Stimulated activated CD4-positive, alpha-beta T cell treated with anti-CD3 and anti-CD28 coated beads, TNF-alpha, amount 100 ng/mL, for 24 hours (primary cell): Measurements from ENCODE around the gene KIF19.
A peak's percentile ranks its signal among the peaks of the same experiment; 100 is the strongest.
"Not testable (repeated sequence)": the region's sequence is repeated elsewhere in the genome, so short reads cannot be mapped to it uniquely, and the experiment has no call there.

Experiments used
- DNase-seq, 3 experiments: peaks; one replicate each; pipeline ENCODE4 v3.0.0-alpha.2; 2020; ENCODE audit warnings: low read depth in 3 of 3

Gene KIF19, protein sequence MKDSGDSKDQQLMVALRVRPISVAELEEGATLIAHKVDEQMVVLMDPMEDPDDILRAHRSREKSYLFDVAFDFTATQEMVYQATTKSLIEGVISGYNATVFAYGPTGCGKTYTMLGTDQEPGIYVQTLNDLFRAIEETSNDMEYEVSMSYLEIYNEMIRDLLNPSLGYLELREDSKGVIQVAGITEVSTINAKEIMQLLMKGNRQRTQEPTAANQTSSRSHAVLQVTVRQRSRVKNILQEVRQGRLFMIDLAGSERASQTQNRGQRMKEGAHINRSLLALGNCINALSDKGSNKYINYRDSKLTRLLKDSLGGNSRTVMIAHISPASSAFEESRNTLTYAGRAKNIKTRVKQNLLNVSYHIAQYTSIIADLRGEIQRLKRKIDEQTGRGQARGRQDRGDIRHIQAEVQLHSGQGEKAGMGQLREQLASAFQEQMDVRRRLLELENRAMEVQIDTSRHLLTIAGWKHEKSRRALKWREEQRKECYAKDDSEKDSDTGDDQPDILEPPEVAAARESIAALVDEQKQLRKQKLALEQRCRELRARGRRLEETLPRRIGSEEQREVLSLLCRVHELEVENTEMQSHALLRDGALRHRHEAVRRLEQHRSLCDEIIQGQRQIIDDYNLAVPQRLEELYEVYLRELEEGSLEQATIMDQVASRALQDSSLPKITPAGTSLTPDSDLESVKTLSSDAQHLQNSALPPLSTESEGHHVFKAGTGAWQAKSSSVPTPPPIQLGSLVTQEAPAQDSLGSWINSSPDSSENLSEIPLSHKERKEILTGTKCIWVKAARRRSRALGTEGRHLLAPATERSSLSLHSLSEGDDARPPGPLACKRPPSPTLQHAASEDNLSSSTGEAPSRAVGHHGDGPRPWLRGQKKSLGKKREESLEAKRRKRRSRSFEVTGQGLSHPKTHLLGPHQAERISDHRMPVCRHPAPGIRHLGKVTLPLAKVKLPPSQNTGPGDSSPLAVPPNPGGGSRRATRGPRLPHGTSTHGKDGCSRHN

DNA sequence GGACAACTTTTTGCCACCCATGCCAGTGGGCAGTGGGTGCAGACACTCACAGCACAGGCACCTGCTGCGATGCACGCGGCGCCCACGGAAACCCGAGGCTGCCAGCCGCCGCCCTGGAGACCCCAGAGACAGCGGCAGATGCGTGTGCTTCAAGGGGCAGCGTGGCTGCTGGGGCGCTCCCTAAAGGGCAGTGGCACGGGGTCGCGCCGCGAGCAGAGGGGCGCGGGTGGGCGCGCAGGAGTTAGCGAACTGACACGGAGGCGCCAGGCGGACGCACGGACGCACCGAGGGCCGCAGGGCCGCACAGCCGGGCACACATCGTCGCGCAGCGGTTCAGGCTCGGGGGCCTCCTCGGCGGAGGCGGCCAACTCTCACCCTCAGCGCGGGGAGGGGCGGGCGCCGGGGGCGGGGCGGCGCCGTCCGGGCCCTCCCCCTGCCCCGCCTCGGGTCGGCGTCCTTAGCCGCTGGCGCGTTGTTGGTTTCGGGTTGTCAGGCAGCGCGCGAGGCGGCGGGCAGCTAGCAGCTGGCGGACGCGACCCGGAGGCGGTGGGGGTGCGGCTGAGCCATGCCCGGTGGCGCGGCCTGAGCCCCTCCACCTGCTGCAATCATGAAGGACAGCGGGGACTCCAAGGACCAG lies at the start of gene KIF19:
Gene KIF19 (plus strand): TSS at position 484 of the 637 bp plus-strand sequence. CDS start 124 bp downstream, at position 608.
- DNase-seq, result peak; percentile 11 to 57 (median 38)

DNA sequence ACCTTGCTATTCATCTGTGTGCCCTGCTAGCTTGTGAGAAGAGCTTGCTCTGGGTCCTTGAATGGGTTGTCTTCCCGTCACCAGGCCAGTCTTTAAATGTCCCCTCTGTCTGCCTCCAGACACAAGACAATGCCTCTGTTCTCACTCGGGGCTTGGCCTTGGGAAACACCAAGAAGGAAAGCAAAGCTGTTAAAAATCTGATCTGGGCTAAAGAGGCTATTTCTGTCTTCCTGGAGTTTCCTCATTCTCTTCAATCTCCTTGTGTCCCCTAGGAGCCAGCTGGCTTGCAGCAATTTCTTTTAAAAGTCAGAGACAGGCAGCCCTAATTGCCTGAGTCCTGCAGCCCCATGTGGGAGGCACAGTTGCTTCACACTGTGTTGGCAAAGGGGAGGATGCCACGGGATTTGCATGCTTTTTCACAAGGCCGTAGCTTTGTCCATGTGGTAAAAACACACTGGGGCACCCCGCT lies 49.5 kb upstream of the KIF19 start:
- no peak for DNase-seq

DNA sequence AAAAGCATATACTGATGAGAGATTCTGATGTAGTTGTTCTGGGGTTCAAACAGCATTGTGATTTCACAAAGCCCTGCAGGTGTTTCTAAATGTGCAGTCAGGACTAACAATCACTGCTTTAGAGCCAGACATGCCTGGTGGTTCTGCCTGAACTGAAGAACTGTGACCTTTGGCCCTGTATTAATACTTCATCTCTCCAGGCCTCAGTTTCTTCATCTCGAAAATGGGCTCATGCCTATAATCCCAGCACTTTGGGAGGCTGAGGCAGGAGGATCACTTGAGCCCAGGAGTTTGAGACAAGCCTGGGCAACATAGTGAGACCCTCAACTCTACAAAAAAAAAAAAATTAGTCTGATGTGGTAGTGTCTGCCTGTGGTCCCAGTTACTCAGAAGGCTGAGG lies 48.1 kb upstream of the KIF19 start:
- DNase-seq, result no peak

DNA sequence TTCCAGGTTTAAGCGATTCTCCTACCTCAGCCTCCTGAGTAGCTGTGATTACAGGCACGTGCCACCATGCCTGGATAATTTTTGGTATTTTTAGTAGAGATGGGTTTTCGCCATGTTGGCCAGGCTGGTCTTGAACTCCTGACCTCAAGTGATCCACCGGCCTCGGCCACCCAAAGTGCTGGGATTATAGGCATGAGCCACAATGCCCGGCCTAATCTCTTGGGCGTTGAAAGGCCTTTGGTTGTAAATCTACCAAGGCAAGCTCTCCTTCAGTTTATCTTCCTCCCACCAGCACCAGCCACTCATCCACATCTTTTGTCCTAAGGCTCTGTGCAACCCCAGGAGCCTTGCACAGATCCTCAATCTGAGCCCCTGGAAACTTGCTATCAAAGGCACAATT lies 46.4 kb upstream of the KIF19 start:
- not testable (repeated sequence) for DNase-seq

DNA sequence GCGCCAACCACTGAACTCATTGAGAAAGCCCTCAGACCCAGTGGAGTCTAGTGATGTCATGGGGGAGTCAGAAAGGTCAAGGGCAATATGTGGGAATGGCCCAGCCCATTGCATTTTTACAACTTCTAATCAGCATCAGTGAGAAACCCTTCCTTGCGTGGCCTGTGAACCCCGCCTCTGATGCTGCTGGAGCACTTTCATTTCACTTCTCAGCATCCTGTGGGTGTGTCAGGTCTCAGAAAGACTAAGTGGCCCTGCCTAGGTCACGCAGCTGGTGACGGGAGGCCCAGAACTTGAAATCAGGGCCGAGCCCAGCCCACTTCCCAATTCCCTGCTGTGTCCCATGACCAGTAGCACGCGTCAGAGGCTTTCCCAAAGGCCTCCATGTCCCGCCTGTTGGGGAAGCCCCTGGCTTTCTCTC lies 45.9 kb upstream of the KIF19 start:
- peak; percentile 22 to 57 (median 34) for DNase-seq

DNA sequence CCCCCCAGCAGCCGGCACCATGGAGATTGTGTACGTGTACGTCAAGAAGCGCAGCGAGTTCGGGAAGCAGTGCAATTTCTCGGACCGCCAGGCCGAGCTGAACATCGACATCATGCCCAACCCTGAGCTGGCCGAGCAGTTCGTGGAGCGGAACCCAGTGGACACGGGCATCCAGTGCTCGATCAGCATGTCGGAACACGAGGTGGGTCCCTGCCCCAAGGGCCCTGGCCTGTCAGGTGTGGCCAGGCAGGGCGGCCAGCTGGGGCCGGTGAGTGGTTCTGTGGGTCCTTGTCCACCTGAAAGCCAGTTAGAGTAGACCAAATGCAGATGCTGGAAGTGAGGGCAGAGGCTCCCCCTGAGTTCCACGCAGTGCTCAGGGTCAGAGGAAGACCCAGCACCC lies 44.2 kb upstream of the KIF19 start:
- DNase-seq, result no peak

DNA sequence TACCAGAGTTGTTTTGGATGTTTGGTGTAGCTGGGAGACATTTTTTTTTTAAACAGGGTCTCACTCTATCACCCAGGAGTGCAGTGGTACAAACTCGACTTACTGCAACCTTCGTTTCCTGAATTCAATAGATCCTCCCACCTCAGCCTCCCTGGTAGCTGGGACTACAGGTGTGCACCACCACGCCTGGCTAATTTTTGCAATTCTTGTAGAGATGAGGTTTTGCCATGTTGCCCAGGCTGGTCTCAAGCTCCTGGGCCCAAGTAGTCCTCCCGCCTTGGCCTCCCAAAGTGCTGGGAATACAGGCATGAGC lies 43.8 kb upstream of the KIF19 start:
- DNase-seq, result not testable (repeated sequence)

DNA sequence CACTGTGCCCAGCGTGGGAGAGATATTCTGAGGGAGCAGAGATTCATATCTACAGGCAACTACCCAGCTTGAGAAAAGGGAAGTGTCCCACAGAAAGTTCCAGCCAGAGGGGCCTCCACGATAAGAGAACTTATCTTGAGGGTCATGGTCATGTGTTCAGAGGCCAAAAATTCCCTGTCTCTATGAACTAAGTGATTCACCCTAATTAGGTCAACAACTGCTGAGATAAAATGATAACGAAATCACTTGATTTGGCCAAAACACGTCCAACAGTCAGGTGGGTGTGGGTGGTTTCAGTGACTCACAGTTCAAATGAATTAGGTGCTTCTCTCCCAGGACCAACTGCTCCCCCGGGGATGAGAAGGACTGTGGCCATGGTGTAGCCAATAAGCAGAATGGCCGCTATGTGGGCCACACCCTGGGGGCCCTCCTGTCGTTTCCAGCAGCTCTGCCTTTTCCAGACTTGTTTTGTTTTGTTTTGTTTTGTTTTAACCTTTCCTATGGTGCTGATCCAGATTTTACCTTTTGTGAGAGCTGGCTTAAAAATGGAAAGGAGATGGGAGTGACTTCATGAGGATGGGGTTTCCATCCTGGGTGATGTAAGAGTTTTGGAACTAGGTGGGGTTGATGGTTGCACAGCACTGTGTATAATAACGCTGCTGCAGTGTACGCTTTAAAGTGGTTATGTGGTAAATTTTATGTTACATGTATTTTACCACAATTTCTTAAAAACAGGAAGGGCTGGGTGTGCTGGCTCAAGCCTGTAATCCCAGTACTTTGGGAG lies 43.2 kb upstream of the KIF19 start:
- DNase-seq, result peak in 2 of 3 experiments; percentile 34 to 62

DNA sequence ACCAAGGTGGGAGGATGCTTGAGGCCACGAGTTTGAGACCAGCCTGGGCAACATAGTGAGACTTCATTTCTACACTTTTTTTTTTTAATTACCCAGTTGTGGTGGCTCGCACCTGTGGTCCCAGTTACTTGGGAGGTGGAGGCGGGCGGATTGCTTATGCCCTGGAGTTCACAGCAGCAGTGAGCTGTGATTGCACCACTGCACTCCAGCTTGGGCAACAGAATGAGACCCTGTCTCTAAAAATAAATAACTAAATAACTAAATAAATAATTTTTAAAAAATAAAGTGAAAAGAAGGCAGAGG lies 42.7 kb upstream of the KIF19 start:
- DNase-seq, result no peak

DNA sequence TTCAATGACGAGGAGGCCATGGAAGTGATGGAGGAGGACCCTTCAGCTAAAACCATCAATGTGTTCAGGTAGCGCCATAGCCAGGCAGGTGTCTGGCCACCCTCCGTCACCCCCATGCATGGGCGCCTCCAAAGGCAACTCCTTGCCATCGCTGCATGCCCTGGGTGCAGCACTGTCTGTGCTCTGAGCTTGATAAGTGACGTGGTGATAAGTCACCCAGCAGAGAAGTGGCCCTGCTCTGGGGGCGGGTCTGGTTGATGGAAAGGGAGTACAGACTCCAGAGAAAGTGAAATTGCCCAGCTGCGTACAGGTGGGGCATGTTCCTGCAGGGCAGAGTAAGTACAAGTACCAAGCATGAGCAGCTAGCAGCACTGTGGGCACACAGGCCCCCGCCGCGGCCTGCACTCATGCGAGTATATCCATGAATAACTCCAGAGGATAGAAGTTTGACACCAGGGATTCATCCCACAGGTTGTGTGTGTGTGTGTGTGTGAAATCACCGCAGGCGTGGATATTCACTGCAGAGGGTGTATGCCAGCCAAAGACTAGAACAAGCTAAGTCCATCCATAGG lies 38.9 kb upstream of the KIF19 start:
- DNase-seq, result no peak

DNA sequence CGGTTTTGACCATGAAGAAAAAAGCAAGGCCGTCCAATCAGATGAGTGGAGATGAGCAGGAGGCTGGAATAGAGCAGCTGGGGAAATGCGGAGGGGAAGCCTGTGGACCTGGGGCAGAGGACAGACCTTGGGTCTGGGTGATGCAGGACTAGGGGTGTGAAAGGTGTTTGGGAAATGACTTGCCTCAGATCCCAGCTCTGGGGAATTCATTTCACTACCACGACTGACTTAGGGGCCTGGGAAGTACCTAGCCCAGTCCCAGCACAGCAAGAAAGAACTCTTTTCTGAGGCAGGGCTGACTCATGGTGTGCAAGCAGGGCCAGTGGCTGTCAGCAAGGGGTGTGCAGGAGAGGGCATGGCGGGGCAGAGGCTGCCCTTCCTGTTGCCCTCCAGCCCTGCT lies 37.2 kb upstream of the KIF19 start:
- DNase-seq, result peak in 1 of 3 experiments; percentile 28

DNA sequence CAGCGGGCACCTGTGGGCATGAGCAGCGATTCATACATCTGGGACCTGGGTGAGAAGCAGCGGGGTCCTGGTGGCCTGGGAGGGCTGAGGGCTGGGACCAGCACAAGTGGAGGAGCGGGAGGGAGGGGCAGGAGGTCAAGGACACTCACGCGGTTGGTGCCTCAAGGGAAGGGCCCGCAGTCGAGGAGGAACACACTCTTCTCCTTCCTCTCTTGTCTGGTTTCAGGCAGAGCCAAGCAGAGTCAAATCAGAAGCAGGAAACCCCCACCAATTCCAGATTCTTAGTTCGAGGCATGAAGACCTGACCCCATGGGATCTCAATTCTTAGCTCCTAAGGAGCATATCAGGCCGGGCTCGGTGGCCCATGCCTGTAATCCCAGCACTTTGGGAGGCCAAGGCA lies 36.3 kb upstream of the KIF19 start:
- no peak for DNase-seq

DNA sequence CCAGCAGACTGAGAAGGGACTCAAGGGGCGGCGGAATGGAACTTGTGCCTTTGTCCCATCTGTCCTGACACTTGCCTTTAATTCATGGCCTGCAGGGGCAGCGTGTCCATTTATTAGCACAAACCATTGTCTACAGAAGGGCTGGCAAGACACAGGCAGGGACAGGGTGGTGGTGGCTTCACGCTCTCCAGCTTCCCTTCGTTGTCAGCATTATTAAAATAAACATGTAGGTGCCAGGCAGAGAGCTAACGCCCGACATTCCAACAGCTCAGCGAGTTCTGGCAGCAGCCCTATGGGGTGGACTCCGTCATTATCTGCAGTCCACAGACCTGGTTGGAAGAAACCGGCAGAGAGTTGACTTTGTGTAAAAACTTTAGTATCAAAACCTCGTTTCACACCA lies 35.7 kb upstream of the KIF19 start:
- no peak for DNase-seq

DNA sequence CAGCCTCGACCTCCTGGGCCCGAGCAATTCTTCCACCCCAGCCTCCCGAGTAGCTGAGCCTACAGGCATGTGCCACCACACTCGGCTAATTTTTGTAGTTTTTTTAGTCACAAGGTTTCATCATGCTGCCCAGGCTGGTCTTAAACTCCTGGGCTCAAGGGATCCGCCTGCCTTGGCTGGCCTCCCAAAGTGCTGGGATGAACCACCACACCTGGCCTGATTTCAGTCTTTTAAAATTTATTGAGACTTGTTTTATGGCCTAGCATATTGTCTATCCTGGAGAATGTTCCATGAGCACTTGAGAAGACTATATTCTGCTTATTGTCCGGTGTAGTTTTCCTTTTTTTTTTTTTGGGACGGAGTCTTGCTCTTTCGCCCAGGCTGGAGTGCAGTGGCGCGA lies 33.5 kb upstream of the KIF19 start:
- no peak for DNase-seq

DNA sequence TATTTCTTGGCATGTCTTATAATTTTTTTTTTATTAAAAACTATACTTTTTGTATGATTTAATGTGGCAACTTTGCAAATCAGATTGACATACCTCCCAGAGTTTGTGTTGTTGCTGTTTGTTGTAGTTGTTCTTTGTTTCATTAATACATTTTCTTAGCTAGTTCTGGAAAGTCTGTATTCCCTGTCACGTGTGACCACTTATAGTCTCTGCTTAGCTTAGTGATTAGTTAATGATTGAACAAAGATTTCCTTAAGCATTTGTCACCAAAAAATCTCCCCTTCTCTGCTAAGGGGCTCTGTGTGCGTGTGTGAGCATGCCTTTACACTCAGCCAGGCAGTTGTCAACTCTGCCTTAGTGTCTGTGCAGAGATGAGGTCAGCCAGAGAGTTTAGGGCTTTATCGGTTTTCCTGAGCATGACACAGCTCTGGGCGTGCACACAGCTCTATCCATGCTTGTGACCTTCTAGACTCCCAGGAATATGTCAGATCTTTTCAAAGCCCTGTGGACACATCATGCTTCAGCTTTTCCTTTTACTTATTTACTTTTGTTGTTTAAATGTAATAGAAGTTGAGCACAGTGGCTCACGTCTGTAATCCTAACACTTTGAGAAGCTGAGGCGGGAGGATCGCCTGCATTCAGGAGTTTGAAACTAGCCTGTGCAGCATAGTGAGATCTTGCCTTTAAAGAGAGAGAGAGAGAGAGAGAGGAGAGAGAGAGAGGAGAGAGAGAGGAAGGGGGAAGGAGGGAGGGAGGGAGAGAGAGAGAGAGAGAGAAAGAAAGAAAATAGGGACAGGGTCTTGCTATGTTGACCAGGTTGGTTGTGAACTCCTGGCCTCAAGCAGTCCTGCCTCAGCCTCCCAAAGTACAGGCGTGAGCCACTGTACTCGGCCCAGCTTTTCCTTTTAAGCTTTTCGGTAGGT lies 30.1 kb upstream of the KIF19 start:
- DNase-seq, result no peak

DNA sequence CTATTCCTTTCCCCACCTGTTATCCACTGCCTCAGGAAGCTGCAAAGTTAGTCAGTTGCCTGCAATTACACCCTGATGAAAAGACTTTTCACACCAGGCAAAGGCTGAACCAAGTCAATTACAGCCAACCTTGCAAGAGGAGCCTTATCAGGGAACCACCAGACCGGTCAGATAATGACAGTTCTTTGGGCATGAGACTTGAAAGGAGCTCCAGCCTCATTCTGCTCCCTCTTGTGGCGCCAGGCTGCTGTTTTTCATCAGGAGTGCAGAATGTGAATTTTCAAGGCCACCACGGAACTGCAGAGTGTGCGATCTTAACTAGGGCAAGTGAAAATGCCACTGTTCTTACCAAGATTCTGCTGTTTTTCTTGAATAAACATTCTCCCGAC lies 29.5 kb upstream of the KIF19 start:
- no peak for DNase-seq

DNA sequence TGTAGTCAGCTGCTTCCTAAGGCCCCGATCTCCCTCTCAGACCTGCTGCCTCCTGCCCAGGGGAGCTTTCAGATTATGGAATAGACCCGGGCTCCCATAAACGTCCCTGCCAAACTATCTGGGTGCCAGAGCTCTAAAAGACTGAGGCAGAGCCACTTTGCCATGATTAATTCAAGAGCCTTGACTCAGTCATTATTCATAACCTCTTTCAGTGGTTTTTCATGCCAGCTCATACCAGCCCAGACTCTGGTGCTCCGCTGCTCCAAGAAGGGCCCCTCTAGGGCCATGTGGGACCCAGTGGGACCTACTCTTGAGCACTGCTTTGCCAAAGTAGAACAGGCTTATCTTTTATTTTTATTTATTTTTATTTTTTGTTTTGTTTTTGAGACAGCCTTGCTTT lies 28.1 kb upstream of the KIF19 start:
- peak in 1 of 3 experiments; percentile 43 for DNase-seq

DNA sequence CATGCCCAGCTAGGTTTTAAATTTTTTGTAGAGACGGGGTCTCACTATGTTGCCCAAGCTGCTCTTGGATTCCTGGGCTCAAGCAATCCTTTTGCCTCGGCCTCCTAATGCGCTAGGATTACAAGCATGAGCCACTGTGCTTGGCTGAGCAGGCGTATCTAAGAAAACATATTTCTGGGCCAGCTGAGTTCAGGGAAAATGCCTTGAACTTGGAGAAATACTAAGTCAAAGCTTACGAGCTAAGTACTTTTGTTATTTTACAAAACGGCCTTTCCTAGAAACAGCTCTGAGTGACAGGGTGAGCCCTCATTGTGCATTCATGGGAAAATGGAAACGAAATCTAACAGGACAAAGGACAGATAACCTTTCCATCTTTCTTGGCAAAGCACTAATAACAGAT lies 27.2 kb upstream of the KIF19 start:
- no peak for DNase-seq

DNA sequence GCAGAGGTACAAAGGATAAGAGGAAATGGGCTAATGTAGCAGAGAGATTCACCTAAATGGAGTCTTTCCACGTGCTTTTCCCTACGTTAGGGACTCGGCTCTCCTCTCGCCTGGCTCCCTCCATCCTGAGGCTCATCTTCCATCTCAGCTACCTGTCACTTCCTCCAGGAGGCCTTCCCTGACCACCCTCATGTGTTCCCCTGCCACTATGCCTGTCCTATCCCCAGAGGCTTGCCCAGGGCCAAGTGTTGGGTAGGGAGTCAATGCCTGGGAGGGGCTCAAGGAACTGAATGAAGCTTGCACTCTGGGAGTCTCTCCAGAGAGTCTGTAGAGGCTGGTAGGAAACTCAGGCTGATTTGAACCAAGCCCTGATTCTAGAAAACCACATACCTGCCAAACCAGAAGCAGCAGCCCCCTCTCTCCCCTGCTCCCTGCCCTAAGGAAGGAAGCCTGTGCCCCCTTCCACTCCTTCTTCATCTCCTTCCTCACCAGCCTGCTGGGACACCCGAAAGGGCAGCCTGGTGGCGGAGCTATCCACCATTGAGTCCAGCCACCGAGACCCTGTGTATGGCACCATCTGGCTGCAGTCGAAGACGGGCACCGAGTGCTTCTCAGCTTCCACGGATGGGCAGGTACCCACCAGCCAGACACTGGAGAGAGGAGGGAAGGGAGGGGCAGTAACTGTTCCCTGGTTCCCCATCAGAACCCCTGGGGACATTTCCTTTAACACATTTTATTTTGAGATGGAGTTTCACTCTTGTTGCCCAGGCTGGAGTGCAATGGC lies 26.6 kb upstream of the KIF19 start:
- no peak for DNase-seq
